ENCODE results near the gene NR1D1.
A peak's percentile ranks its signal among the peaks of the same experiment; 100 is the strongest.

The NR1D1 gene

GRCh38 chr17:40065769-40066510, 34.4 kb downstream of the NR1D1 start:
- Histone ChIP-seq H3K36me3 (ENCODE audit: insufficient read depth, low read length) (no peaks in the 10 kb centered on the region), H4K20me1 (ENCODE audit: insufficient read depth, low read length) (no peaks in the 10 kb centered on the region), H3K4me3 (ENCODE audit: low read depth, low read length, poor library complexity, severe bottlenecking) (no peak overlapping the region), H3K4me2 (ENCODE audit: low read length) (no peak overlapping the region), H3K79me2 (ENCODE audit: insufficient read depth, low read length) (no peaks in the 10 kb centered on the region), H3K9me3 (ENCODE audit: low read length) (no peaks in the 10 kb centered on the region), H3F3A (ENCODE audit: insufficient read depth, low read length) (no peaks in the 10 kb centered on the region), H3K9me2 (ENCODE audit: low read depth, low read length) (no peaks in the 10 kb centered on the region), H3K4me1 (ENCODE audit: insufficient read depth, low read length, severe bottlenecking) (peaks cover 57% of the 10 kb centered on the region), H3K9ac (ENCODE audit: low read length) (no peak overlapping the region), H3K27me3 (ENCODE audit: insufficient read depth, low read length) (peaks cover 9% of the 10 kb centered on the region), H2AFZ (ENCODE audit: low read length) (no peak overlapping the region), H3K27ac (ENCODE audit: low read depth, low read length, poor library complexity, severe bottlenecking) (no peak overlapping the region)
- no peak for TF ChIP-seq CTCF (IDR thresholded peaks at IDR 0.05; ENCODE audit: low read length)
- TF ChIP-seq EZH2 (IDR thresholded peaks at IDR 0.05; ENCODE audit: borderline replicate concordance, low read length), result no peak

- H3K9me3 ChIP-seq (ENCODE audit: low read length), result no peaks in the 10 kb centered on the region
- no peak overlapping the region for H3K27ac ChIP-seq (ENCODE audit: low read depth, low read length, poor library complexity, severe bottlenecking)
- H3K9me2 ChIP-seq (ENCODE audit: low read depth, low read length), result no peaks in the 10 kb centered on the region
- no peaks in the 10 kb centered on the region for H3K79me2 ChIP-seq (ENCODE audit: insufficient read depth, low read length)
- no peak overlapping the region for H3K4me2 ChIP-seq (ENCODE audit: low read length)
- no peak overlapping the region for H2AFZ ChIP-seq (ENCODE audit: low read length)
- H3K4me3 ChIP-seq (ENCODE audit: low read depth, low read length, poor library complexity, severe bottlenecking), result no peak overlapping the region
- H3K36me3 ChIP-seq (ENCODE audit: insufficient read depth, low read length), result no peaks in the 10 kb centered on the region
- H3K9ac ChIP-seq (ENCODE audit: low read length), result no peak overlapping the region
- TF ChIP-seq EZH2 (IDR thresholded peaks at IDR 0.05; ENCODE audit: borderline replicate concordance, low read length) (no peak), CTCF (IDR thresholded peaks at IDR 0.05; ENCODE audit: low read length) (no peak)
- no peaks in the 10 kb centered on the region for H4K20me1 ChIP-seq (ENCODE audit: insufficient read depth, low read length)
- peaks cover 51% of the 10 kb centered on the region for H3K4me1 ChIP-seq (ENCODE audit: insufficient read depth, low read length, severe bottlenecking)
- peaks cover 9% of the 10 kb centered on the region for H3K27me3 ChIP-seq (ENCODE audit: insufficient read depth, low read length)
- H3F3A ChIP-seq (ENCODE audit: insufficient read depth, low read length), result no peaks in the 10 kb centered on the region
Observed at GRCh38 chr17:40064971-40065768, 35.2 kb downstream of the NR1D1 start.

- Histone ChIP-seq H3K27me3 (ENCODE audit: insufficient read depth, low read length) (peaks cover 9% of the 10 kb centered on the region), H3K4me3 (ENCODE audit: low read depth, low read length, poor library complexity, severe bottlenecking) (peak overlapping the region; percentile 86), H3K36me3 (ENCODE audit: insufficient read depth, low read length) (no peaks in the 10 kb centered on the region), H3K9me2 (ENCODE audit: low read depth, low read length) (no peaks in the 10 kb centered on the region), H2AFZ (ENCODE audit: low read length) (no peak overlapping the region), H3K4me1 (ENCODE audit: insufficient read depth, low read length, severe bottlenecking) (peaks cover 40% of the 10 kb centered on the region), H3K79me2 (ENCODE audit: insufficient read depth, low read length) (no peaks in the 10 kb centered on the region), H3K9me3 (ENCODE audit: low read length) (no peaks in the 10 kb centered on the region), H3K27ac (ENCODE audit: low read depth, low read length, poor library complexity, severe bottlenecking) (no peak overlapping the region), H3K9ac (ENCODE audit: low read length) (peak overlapping the region; percentile 85; the same call in 1 of the 2 replicates), H3F3A (ENCODE audit: insufficient read depth, low read length) (no peaks in the 10 kb centered on the region), H4K20me1 (ENCODE audit: insufficient read depth, low read length) (no peaks in the 10 kb centered on the region), H3K4me2 (ENCODE audit: low read length) (peak overlapping the region; percentile 82; the same call in 1 of the 2 replicates)
- TF ChIP-seq CTCF (IDR thresholded peaks at IDR 0.05; ENCODE audit: low read length) (no peak), EZH2 (IDR thresholded peaks at IDR 0.05; ENCODE audit: borderline replicate concordance, low read length) (no peak)
Observed at GRCh38 chr17:40063901-40064531, 36.4 kb downstream of the NR1D1 start.

All from OCI-LY1 (cell line).